HEK293T (cell line): ENCODE measurements around the gene SDC3.

Experiments
- BHLHE40 ChIP-seq: fragments of 450-650 bp; IDR thresholded peaks from 2 replicates; pipeline ENCODE4 v1.6.1; 2016; ENCODE audit warnings: mild to moderate bottlenecking, moderate library complexity, borderline replicate concordance
- CTBP1 ChIP-seq: fragments of 450-650 bp; IDR thresholded peaks from 2 replicates; pipeline ENCODE4 v1.6.1; 2016; ENCODE audit warnings: borderline replicate concordance
- ELF4 ChIP-seq: fragments of 450-650 bp; IDR thresholded peaks from 2 replicates; pipeline ENCODE4 v1.6.1; 2017; ENCODE audit warnings: antibody characterized with exemption
- FOXK2 ChIP-seq: fragments of 450-650 bp; IDR thresholded peaks from 2 replicates; pipeline ENCODE4 v1.6.1; 2016; ENCODE audit warnings: mild to moderate bottlenecking
- FOXM1 ChIP-seq: fragments of 450-650 bp; IDR thresholded peaks from 2 replicates; pipeline ENCODE4 v1.6.1; 2017; ENCODE audit warnings: mild to moderate bottlenecking, borderline replicate concordance
- HDGF ChIP-seq: fragments of 450-650 bp; IDR thresholded peaks from 2 replicates; pipeline ENCODE4 v1.6.1; 2017; ENCODE audit warnings: antibody characterized with exemption, borderline replicate concordance
- SP1 ChIP-seq: fragments of 450-650 bp; IDR thresholded peaks from 2 replicates; pipeline ENCODE4 v1.6.1; 2017
- SUZ12 ChIP-seq: fragments of 450-650 bp; IDR thresholded peaks from 2 replicates; pipeline ENCODE4 v1.6.1; 2016; ENCODE audit warnings: mild to moderate bottlenecking

GRCh38 chr1:30928789-30929134, 20.2 kb upstream of the SDC3 start:
- TF ChIP-seq BHLHE40 (no peak), SUZ12 (no peak), HDGF (no peak), SP1 (no peak), FOXK2 (no peak), CTBP1 (no peak), ELF4 (no peak), FOXM1 (no peak)
